Adipose tissue (tissue), 3 donors: ENCODE data around the gene MAPK8IP3. TPM values are rescaled to one million over a fixed set of nuclear protein-coding genes. Genes with fewer than 3 reads are reported as not detected.

Source experiments
- H3K27ac ChIP-seq: one replicate; pipeline ENCODE4 v1.5.1; 2013; ENCODE audit warnings: low read depth, low read length
- WGBS, 3 donors: extraction: QIAGEN DNeasy Blood & Tissue Kit; methylation state at CpG; one replicate each; pipeline ENCODE4 v1.1.7; 2013; 5-methylcytosine and 5-hydroxymethylcytosine counted together
- polyA plus RNA-seq, 3 donors: library from polyadenylated mRNA; stranded (reverse); fragments of 200-250 nt; gene quantifications; one replicate each; pipeline ENCODE4 v1.2.3, GENCODE V29; 2013
- donor health status: healthy with polysubstance abuse.
- donor health status: Bipolar disorder and iron deficiency.
- donor health status: healthy.

The MAPK8IP3 gene
- polyA plus RNA-seq, 3 donors: 34.6 to 60.5 (median 43.7) TPM

GRCh38 chr16:1809281-1809801 is 103.3 kb downstream of the MAPK8IP3 start:
- whole genome bisulfite sequencing, 3 donors: 70 to 85% (median 75%) methylated on average over 28 of the region's 28 CpGs

GRCh38 chr16:1810106-1810505 is 104.1 kb downstream of the MAPK8IP3 start:
- no peak overlapping the region for H3K27ac ChIP-seq
- 92 to 97% (median 96%) methylated on average over 14 to 16 of the region's 16 CpGs for WGBS, 3 donors

More at GRCh38 chr16:1809281-1809801, 103.3 kb downstream of the MAPK8IP3 start:
- H3K27ac ChIP-seq: no peak overlapping the region

- WGBS, 3 donors: 93 to 96% (median 96%) methylated on average over 16 of the region's 16 CpGs
- H3K27ac ChIP-seq: no peak overlapping the region
Measured at GRCh38 chr16:1810536-1810935, 104.5 kb downstream of the MAPK8IP3 start.

- H3K27ac ChIP-seq: no peak overlapping the region
- 13 to 25% (median 25%) methylated on average over 17 of the region's 17 CpGs for WGBS, 3 donors
Measured at GRCh38 chr16:1812732-1813163, 106.8 kb downstream of the MAPK8IP3 start.

- H3K27ac ChIP-seq: no peak overlapping the region
- 88 to 92% (median 92%) methylated on average over 11 of the region's 11 CpGs for WGBS, 3 donors
Measured at GRCh38 chr16:1815461-1815860, 109.5 kb downstream of the MAPK8IP3 start.

GRCh38 chr16:1816396-1817275 is 110.6 kb downstream of the MAPK8IP3 start:
- H3K27ac ChIP-seq: no peak overlapping the region
- WGBS, 3 donors: 90 to 94% (median 92%) methylated on average over 35 to 40 of the region's 40 CpGs

- 91 to 95% (median 93%) methylated on average over 9 of the region's 9 CpGs for WGBS, 3 donors
Measured at GRCh38 chr16:1817276-1817589, 111.2 kb downstream of the MAPK8IP3 start.

GRCh38 chr16:1817716-1818115 is 111.7 kb downstream of the MAPK8IP3 start:
- no peak overlapping the region for H3K27ac ChIP-seq
- WGBS, 3 donors: 90 to 94% (median 93%) methylated on average over 16 to 17 of the region's 17 CpGs

More at GRCh38 chr16:1817276-1817589, 111.2 kb downstream of the MAPK8IP3 start:
- no peak overlapping the region for H3K27ac ChIP-seq

- 93 to 97% (median 96%) methylated on average over 24 to 27 of the region's 27 CpGs for WGBS, 3 donors
- no peak overlapping the region for H3K27ac ChIP-seq
Measured at GRCh38 chr16:1818204-1818872, 112.3 kb downstream of the MAPK8IP3 start.

GRCh38 chr16:1818873-1819525 is 113.0 kb downstream of the MAPK8IP3 start:
- H3K27ac ChIP-seq: no peak overlapping the region
- 92 to 96% (median 95%) methylated on average over 35 of the region's 35 CpGs for WGBS, 3 donors

- WGBS, 3 donors: 91 to 96% (median 93%) methylated on average over 15 of the region's 15 CpGs
- H3K27ac ChIP-seq: no peak overlapping the region
Measured at GRCh38 chr16:1819611-1820010, 113.6 kb downstream of the MAPK8IP3 start.

Other genes with a start within 250 kb of the MAPK8IP3 start
- gene CLCN7, start 231.2 kb upstream of the MAPK8IP3 start, polyA plus RNA-seq: 10 to 100 TPM; 31.5 to 51.7 (median 33.9) TPM
- under 1 TPM in 1 of 3 donors, not detected in 2; 0.07 TPM for gene PTX4, start 217.3 kb upstream of the MAPK8IP3 start, polyA plus RNA-seq
- 10 to 100 TPM; 29.7 to 47.7 (median 39.2) TPM for gene TELO2, start 212.8 kb upstream of the MAPK8IP3 start, polyA plus RNA-seq
- gene TMEM204, start 172.5 kb upstream of the MAPK8IP3 start, polyA plus RNA-seq: 10 to 100 TPM; 15.1 to 48.6 (median 39.8) TPM
- gene IFT140, start 94.1 kb upstream of the MAPK8IP3 start, polyA plus RNA-seq: 10 to 100 TPM in 1 of 3 donors, 1 to 10 TPM in 2; 6.5 to 12.6 (median 8.1) TPM
- 1 to 10 TPM; 4.1 to 9.3 (median 7.1) TPM for gene CRAMP1, start 93.8 kb upstream of the MAPK8IP3 start, polyA plus RNA-seq
- 10 to 100 TPM; 17.9 to 24.9 (median 19.9) TPM for gene JPT2, start 27.9 kb upstream of the MAPK8IP3 start, polyA plus RNA-seq
- gene NME3, start 65.3 kb downstream of the MAPK8IP3 start, polyA plus RNA-seq: 10 to 100 TPM; 60.5 to 88.3 (median 79.7) TPM
- 1 to 10 TPM; 4.6 to 8.0 (median 7.7) TPM for gene EME2, start 66.6 kb downstream of the MAPK8IP3 start, polyA plus RNA-seq
- gene MRPS34, start 66.9 kb downstream of the MAPK8IP3 start, polyA plus RNA-seq: 100 to 1,000 TPM in 2 of 3 donors, 10 to 100 TPM in 1; 71.0 to 120 (median 108) TPM
- 10 to 100 TPM; 73.8 to 87.2 (median 76.2) TPM for gene SPSB3, start 76.4 kb downstream of the MAPK8IP3 start, polyA plus RNA-seq
- 10 to 100 TPM; 53.8 to 71.8 (median 59.2) TPM for gene NUBP2, start 76.8 kb downstream of the MAPK8IP3 start, polyA plus RNA-seq
- gene IGFALS, start 87.5 kb downstream of the MAPK8IP3 start, polyA plus RNA-seq: 1 to 10 TPM in 2 of 3 donors, under 1 TPM in 1; 0.45 to 1.5 (median 1.4) TPM
- 100 to 1,000 TPM in 1 of 3 donors, 10 to 100 TPM in 2; 63.9 to 121 (median 71.3) TPM for gene HAGH, start 120.6 kb downstream of the MAPK8IP3 start, polyA plus RNA-seq
- gene FAHD1, start 121.0 kb downstream of the MAPK8IP3 start, polyA plus RNA-seq: 10 to 100 TPM; 16.0 to 28.5 (median 21.1) TPM
- under 1 TPM in 2 of 3 donors, not detected in 1; 0.03 to 0.07 TPM for gene MEIOB, start 166.0 kb downstream of the MAPK8IP3 start, polyA plus RNA-seq
- under 1 TPM in 1 of 3 donors, not detected in 2; 0.56 TPM for gene HS3ST6, start 212.2 kb downstream of the MAPK8IP3 start, polyA plus RNA-seq
- 100 to 1,000 TPM in 1 of 3 donors, 10 to 100 TPM in 2; 74.0 to 108 (median 85.5) TPM for gene MSRB1, start 237.0 kb downstream of the MAPK8IP3 start, polyA plus RNA-seq
- 1 to 10 TPM in 1 of 3 donors, under 1 TPM in 1, not detected in 1; 0.03 to 1.2 TPM for gene RPL3L, start 248.5 kb downstream of the MAPK8IP3 start, polyA plus RNA-seq